HG02884 (cell line): Measurements from ENCODE around the gene C22orf15.
A peak's percentile ranks its signal among the peaks of the same experiment; 100 is the strongest.
"Not testable (repeated sequence)": the region's sequence is repeated elsewhere in the genome, so short reads cannot be mapped to it uniquely, and the experiment has no call there.

Source experiments
- ATAC-seq: cut with Tn5 transposase; IDR thresholded peaks from one replicate; pipeline ENCODE4 v1.9.1; 2021; ENCODE audit warnings: mild to moderate bottlenecking, moderate library complexity; ENCODE audit not compliant: unreplicated experiment

The C22orf15 gene, protein sequence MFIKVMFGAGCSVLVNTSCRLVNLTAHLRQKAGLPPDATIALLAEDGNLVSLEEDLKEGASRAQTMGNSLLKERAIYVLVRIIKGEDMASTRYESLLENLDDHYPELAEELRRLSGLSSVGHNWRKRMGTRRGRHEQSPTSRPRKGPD

DNA sequence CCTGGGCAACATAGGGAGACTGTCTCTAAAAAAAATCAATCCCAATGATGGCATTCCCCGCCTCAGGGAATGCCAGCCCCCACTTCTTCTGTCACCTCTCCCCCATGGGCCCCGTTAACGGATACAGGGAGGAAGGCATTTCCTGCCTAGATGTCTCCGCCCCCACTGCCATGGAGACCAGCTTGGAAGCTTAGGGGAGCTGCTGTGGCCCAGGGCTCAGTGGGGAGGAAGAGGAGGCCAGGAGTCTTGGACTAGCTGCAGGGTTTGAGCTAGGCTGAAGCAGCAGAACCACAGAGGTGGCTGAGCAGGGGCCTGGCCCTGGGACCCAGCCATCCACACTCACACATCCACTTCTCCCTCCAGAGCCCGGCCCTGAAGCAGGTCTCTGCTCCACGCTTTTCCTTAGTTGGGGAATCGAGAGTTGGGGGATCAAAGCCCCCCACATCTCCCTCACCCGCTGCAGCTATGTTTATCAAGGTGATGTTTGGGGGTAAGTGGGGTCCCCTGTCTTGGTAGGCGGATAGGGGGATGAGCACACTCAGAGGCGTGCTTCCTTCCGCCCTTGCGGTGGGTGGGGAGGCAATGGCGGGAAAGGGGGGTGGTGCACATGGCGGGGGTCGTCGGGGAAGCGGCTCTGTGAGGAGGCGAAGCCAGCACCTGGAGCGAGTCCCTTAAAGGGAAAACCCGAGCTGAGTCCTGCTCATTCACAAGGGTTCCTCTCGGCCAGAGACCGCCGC lies at the start of gene C22orf15:
TSS of gene C22orf15 (plus strand) at position 149 of the 737 bp plus-strand sequence. CDS start at position 466, 317 bp downstream.
- no peak for ATAC-seq

DNA sequence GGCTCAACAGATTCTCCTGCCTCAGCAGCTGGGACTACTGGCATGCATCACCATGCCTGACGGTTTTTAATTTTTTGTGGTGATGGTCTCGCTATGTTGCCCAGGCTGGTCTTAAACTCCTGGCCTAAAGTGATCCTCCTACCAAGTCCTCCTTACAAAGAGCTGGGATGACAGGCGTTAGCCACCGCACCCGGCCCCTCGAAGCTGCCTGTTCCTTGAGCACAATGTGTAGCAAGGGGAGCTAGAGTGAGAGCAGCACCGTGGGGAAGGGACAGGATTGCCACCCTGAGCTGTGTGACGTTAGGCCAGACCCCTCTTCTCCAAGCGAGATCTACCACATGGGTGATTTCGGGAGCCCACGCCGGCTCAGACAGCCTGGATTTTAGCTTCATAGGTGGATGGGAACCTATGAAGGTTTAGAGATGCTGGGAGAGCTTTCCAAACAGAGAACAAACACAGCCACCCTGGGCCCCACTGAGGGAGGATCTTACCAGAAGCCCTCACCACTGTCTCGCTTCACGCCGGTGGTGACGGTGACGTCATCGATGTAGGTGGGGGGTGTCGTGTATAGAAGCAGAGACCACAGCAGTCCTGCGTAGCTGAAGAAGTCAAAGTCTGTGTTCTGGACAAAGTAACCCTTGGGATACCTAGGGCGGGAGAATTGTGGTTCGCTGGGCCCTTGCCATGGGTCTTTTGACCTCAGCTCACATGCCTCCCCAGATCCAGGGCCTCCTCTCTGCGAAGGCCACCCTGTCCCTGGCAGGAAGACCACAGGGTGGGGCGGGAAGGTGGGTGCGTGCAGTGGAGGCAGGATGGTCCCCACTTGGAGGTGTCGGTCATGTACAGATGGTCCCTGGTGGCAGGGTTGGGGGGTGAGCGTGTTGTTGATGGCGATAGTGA lies 48.8 kb upstream of the C22orf15 start:
- ATAC-seq: no peak

DNA sequence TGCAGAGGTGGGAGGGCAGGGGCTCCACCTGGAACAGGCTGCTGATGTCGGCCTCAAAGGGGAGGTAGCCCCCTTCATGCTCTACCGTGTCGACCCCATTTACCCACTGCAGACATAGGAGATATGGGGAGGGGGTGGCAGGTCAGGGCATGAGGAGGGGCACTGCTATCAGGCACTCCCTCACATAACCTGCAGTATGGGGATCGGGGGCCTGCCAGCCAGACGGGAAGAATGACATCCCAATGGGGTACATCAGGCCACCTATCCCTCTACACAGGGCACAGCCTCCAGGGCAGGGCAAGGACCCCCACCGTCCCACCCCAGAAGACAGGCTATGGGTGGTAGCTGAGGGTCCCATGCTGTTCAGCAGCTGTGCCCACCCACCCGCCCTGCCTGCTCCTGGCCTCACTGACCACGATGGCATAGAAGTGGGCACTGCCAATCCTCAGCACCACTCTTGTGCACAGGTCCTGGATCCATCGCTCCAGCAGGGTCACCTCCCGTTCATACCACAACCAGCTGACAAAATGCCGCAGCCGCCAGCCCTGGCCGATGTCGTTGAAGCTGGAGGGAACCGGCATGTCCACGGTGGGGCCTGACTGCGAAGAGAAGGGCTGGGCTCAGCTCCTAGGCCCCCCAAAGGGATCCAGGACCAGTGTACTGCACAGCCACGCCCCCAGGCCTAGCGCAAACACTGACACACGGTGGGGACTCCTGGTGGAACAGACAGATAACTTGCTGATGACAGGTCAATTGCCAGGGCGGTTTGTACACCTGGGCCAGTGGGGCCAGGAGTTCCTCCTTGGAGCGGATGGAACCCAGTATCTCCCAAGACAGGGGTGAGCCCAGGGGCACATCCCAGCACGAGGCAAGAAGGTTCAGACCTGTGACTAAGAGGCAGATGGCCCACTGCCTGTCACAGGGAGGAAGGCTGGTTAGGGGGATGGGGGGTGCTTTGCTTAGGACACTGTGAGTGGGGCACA lies 47.9 kb upstream of the C22orf15 start:
- no peak for ATAC-seq

DNA sequence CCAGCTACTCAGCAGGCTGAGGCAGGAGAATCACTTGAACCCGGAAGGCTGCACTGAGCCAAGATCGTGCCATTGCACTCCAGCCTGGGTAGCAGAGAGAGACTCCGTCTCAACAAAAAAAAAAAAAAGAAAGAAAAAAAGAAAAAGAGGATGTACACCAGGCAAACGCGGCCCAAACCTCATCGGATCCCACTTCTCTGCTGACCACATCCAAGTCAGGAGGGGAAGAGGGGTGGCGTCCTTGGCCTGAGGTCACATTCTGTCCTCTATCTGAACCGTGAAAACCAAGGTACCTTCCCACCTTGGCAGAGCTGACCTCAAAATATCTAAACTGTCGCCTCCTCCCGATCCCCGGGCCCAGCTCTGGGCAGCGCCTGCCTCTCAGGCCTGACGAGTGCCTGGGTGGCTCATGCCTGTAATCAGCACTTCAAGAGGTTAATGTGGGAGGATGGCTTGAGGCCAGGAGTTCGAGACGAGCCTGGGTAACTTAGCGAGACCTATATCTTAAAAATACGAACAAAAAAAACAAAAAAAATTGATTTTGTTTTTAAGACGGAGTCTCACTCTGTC lies 46.9 kb upstream of the C22orf15 start:
- ATAC-seq: no peak

DNA sequence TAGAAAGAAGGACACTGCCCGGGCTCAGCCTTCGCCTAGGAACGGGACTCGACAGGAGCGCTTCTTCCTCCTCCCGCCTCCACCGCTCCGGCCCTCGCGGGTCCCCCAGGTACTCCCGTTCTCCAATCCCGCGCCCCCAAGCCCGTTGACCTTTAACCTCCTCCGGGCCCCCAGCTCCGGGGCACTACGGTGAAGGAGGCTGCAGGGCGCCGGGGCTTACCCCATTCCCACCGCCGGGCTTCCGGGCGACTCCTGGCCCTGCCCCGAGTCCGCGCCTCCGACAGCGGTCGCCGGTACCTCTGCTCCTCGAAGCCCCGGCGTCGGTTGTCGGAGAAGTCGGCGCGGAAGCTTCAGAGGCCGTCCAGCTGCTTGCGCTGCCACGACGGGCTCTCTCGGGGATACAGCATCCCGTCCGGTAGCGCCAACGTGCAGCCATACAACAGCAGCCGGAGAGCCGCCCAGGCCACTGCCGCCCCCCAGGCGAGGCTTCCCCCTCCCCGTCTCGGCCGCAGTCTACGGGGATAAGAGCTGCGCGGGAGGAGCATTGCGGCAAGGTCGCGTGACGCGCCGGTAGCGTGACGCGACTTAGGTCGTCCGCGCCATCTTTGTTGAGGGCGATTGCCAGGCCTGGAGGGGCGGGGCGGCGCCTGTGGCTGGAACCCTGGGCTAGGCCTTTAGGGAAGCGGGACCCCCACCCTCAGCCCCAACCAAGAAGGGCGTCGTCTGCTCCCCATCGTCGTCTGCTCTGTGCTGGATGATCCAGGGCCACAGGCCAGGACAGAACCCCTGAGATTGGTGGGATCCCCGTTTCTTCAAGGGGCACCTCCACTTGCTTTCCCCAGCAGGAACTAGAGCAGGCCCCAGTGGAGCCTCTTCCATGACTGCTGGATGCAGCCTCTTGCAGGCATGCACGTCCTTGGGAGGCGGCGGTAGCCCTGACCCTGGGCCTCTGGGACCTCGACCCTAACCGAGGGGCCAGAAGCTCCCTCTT lies 45.7 kb upstream of the C22orf15 start:
- peak; percentile 62 for ATAC-seq

DNA sequence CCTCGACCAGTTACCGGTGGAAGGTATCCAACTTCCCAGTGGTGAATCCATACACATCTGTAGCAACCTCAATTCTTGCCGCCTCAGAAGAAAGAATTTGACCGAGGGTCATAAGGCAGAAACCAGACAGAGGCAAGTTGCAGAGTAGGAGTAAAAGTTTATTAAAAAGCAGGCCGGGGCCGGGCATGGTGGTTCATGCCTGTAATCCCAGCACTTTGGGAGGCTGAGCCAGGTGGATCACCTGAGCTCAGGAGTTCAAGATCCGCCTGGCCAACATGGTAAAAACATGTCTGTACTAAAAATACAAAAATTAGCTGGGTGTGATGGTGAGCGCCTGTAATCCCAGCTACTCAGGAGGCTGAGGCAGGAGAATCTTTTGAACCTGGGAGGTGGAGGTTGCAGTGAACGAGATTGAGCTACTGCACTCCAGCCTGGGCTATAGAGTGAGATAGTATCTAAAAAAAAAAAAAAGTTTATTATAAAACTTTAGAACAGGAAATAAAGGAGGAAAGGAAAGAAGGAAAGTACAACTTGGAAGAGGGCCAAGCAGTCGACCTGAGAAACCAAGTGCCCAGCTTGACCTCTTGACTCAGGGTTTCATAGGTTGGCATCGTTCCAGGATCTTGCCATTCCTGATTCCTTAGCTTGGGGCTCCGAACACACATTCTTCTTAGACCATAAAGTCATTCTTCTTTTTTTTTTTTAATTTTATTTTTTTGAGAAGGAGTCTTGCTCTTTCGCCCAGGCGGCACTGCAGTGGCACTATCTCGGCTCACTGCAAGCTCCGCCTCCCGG lies 44.2 kb upstream of the C22orf15 start:
- ATAC-seq: no peak

DNA sequence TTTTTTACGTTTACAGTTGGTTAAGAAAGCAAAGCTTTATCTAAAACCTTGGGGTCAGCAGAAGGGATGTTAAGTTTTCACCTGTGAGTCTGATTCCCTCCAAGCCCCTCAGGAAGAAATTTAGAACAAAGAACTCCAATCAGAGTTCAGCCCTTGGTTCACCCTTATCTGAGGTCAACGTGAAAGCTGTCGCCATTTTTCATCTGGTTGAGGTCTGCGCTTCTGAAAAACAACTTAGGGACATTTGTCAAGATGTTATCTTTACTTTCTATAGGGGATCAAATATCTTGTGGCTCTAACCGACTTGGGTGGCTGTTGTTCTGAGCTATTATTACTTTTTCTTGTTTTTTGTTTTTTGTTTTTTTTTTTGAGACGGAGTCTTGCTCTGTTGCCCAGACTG lies 41.9 kb upstream of the C22orf15 start:
- no peak for ATAC-seq

DNA sequence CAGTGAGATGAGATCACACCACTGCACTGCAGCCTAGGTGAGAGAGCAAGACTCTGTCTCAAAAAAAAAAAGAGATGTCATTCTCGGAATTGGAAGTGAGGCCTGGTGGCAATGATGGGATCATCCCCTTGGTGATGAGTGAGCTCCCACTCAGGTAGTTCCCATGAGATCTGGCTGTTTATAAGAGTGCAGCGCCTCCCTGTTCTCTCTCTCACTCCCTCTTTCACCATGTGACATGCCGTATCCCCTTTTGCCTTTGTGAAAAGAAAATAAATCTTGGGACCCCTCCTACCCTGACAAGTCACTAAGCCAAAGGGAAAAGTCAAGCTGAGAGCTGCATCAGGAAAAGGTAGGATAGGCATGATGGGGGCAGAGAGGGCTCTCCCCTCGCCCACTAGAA lies 40.6 kb upstream of the C22orf15 start:
- no peak for ATAC-seq

DNA sequence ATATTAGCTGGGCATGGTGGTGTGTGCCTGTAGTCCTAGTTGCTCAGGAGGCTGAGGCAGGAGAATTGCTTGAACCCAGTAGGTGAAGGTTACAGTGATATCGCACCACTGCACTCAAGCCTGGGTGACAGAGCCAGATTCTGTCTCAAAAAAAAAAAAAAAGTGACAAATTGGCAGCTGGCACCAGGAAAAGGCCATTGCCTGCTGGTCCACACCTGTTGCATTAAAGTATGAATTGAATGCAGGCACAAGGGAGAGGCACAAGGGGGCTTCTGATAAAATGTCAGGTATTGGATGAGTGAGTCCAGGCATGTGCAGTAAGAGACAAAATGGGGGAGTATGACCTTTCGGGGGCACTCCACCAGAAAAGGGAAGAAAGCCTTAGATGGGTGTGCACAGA lies 40.1 kb upstream of the C22orf15 start:
- no peak for ATAC-seq

DNA sequence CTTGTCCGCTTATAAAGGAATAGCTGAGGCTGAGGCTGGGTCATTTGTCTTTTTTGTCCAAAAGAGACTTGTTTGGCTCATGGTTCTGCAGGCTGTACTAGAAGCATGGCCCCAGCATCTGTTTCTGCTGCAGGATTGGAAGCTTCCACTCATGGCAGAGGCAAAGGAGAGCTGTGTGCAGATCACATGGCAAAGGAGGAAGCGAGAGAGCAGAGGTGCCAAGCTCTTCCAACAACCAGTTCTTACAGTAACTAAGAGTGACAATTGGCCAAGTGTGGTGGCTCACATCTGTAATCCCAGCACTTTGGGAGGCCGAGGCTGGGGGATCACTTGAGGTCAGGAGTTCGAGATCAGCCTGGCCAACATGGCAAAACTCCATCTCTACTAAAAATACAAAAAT lies 34.7 kb upstream of the C22orf15 start:
- ATAC-seq: not testable (repeated sequence)

DNA sequence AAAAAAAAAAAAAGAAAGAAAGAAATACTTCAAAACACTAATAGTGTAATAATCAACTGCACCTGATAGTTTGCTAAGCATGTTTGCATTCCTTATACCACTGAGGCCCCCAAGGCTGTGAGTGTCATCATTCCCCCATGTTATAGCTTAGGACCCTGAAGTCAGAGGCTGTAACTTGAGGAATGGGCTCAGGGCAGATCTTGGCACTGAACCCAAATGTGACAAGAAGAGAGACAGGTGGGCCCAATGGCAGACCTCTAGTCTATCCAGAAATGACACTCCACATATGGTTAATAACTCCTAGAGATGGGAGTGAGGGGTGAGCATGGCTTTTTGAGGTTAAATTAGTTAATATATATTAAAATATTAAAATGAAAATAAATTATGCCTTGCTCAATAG lies 25.1 kb upstream of the C22orf15 start:
- ATAC-seq: no peak

DNA sequence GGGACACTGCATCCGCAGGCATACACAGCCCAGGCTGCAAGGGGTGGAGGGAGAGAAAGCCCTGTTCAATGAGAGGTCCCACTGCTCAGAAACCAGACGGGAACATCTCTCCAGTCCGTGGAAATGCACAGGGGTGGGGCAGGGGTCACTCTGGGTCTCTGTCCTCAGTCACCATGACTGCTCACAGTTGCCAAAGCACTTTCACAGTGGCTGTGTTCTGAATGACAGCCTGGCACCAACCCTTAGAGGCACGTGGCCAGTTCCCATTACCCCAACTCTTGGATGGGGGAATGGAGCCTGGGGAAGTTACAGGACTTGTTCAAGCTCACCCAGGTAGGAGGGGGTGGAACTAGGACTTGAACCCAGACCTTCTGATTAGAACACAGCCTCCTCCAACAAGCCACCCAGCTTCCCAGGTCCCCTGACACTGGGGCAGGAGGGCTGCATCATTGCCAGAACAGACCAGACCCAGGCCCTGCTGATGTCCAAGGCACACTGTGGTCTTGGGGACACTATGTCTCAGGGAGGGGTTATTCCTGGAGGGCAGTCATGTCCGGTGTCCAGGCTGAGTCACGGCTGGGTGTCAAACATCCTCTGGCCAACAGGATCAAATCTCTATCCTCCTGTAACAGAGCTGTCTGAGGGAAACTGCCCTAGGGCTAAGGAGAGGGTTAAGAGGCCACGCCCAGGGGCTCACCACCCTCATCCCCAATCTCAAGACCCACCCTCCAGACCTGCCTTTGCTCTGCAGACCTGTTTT lies 20.1 kb upstream of the C22orf15 start:
- no peak for ATAC-seq

DNA sequence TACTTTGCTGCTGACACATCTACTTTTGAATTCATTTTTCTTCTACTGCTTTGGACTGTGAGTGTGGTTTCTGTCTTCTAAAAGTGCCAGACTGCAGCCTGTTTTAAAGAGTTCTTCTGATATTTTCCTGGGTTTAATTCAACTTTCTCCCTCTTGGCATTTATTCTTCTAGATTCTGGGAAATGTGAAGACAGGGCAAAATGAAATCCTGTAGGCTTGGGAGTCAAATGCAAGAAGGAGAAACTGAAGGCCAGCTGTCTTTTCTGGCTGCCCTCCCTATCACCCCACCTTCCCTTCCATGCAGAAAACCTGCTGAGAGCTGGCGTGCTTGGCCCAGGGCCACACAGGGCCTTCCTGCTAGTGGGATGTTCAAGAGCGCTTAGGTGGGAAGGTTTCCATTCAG lies 19.5 kb upstream of the C22orf15 start:
- no peak for ATAC-seq

DNA sequence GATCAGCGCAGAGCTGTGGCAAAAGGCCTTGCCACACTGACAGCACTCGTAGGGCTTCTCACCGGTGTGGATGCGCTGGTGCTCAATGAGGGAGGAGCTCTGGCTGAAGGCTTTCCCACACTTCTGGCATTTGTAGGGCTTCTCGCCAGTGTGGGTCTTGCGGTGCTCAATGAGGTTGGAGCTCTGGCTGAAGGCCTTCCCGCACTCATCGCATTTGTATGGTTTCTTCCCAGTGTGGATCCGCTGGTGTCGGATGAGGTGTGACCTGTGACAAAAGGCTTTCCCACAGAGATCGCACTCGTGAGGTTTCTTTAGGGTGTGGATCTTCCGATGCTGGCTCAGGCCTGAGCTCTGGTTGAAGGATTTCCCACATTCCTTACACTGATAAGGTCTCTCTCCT lies 18.8 kb upstream of the C22orf15 start:
- ATAC-seq: no peak

DNA sequence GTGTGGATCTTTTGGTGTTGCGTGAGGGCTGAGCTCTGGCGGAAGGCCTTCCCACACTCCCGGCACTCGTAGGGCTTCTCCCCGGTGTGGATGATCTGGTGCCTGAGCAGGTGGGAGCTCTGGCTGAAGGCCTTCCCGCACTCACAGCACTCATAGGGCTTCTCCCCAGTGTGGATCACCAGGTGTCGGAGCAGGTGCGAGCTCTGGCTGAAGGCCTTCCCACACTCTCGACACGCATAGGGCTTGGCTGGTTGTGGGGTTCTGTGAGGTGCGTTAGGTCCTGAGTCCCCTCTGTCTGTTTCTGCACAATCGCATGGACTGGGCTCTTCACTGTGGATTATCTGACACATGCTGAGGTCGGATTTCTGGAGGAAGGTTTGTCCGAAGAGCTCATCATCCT lies 18.3 kb upstream of the C22orf15 start:
- ATAC-seq: no peak

DNA sequence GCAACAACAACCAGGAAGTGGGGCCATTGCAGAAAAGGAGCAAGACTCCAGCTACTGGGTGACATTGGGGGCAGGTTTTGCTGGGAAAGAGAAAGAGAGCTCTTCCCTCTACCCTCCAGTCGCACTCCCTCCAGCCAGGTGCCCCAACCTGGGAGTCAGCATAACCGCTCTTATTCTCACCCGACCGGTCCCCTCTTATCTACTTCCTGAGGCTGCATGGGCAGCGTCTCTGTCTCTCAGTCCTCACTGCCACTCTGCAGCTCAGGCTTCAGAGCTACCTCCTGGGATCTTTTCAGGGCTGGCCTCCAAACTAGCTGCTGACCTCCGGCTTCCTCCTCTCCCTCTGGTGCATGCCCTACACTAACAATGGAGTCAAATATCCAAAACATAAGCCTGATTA lies 17.0 kb upstream of the C22orf15 start:
- no peak for ATAC-seq

DNA sequence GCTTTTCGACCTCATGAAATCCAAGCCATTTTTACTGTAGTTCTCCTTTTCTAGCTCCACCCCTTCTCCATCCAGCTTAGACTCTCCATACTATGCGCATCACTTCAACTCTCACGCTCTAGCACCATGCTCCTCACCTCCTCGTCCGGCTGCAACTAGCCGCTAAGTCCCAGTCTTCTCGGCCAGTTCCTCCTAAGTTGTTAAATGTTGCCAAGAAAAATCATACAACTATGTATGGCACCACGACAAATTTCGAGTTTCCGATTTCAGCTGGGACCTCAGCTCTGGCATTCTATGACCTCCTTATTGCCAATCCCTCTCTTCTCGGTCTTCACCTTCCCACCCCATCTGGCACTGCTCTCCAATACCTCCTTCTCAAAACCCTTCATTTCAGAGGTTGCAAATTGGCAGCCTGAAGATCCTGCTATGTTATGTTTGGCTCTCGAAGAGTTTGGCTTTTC lies 12.9 kb upstream of the C22orf15 start:
- ATAC-seq: no peak

DNA sequence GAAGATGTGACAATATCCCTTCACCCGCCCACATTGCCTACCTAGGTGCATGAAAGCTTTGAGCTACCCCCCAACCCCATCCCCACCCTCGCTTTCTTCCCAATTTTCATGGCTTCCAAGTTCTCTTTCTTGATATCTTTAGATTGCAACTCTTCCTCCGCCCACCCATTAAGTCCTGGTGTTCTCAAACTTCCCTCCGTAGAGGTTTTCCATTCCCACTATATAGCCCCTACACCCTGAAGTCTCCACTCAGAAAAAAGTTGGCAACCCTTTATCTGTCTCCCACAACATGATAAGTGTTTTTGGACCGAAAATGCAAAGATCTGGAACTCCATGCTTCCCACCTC lies 12.4 kb upstream of the C22orf15 start:
- ATAC-seq: no peak
